GM12878 (cell line): ENCODE results near the gene COA5. TPM values are rescaled to one million over a fixed set of nuclear protein-coding genes. Genes with fewer than 3 reads are reported as not detected.
A peak's percentile ranks its signal among the peaks of the same experiment; 100 is the strongest.

Experiments
- ATAC-seq: fragments of 200-7000 bp; cut with Tn5 transposase; 3 replicates; pipeline ENCODE4 v1.9.1; 2020; ENCODE audit warnings: mild to moderate bottlenecking, moderate library complexity
- BruUV-seq: library from RNA; stranded (reverse); fragments of 400-500 nt; replicated peaks from 2 replicates; lab custom pipeline; 2021; lab: Mats Ljungman, UMichigan
- CTCF ChIA-PET: fragments of 300-600 bp; sonication (Branson Sonifier 250); formaldehyde crosslinking; extraction: SDS; loops from one replicate; lab custom pipeline; 2021; ENCODE audit warnings: inconsistent platforms; lab: Yijun Ruan, JAX
- POLR2A ChIA-PET: fragments of 350-600 bp; formaldehyde crosslinking; extraction: SDS; loops from one replicate; lab custom pipeline; 2021; ENCODE audit warnings: inconsistent platforms; lab: Charles Lee
- RAD21 ChIA-PET: fragments of 300-600 bp; sonication (Branson Sonifier 250); formaldehyde crosslinking; loops from one replicate; lab custom pipeline; 2023; ENCODE audit warnings: antibody characterized with exemption; ENCODE audit not compliant: unreplicated experiment; lab: Charles Lee
- SMC1A ChIA-PET: fragments of 300-600 bp; sonication (Branson Sonifier 250); formaldehyde crosslinking; loops from one replicate; lab custom pipeline; 2023; ENCODE audit not compliant: unreplicated experiment, uncharacterized antibody; lab: Charles Lee
- DNase-seq: peaks from one replicate; pipeline ENCODE4 v3.0.0-alpha.2; 2011; ENCODE audit warnings: low read depth, low spot score
- FAIRE-seq: peaks from 3 replicates; lab custom pipeline; 2011; peaks lifted over from hg19 to GRCh38; lab: Jason Lieb, UNC
- H2AFZ ChIP-seq: 2 replicates; pipeline ENCODE4 v1.6.0; 2011; ENCODE audit warnings: low read depth, low read length, control low read depth; ENCODE audit not compliant: control insufficient read depth
- H3K27ac ChIP-seq: 2 replicates; pipeline ENCODE4 v1.5.1; 2011; ENCODE audit warnings: control low read depth; ENCODE audit not compliant: control insufficient read depth, insufficient read depth
- H3K27me3 ChIP-seq, 2 experiments: replicated peaks in 1 of 2; 2 replicates each; pipeline versions ENCODE4 v1.6.0 to v1.6.1; 2011; ENCODE audit warnings: low read length in 1 of 2; ENCODE audit not compliant: control insufficient read depth in 2 of 2, insufficient read depth in 2 of 2
- H3K36me3 ChIP-seq, 2 experiments: 2 replicates each; pipeline ENCODE4 v1.5.1; 2011; ENCODE audit warnings: low read length in 1 of 2; ENCODE audit not compliant: control insufficient read depth in 2 of 2, insufficient read depth in 2 of 2
- H3K4me1 ChIP-seq: 2 replicates; pipeline ENCODE4 v1.6.1; 2011; ENCODE audit warnings: mild to moderate bottlenecking, low read length, moderate library complexity, mixed read lengths; ENCODE audit not compliant: control insufficient read depth, insufficient read depth
- H3K4me2 ChIP-seq: 2 replicates; pipeline ENCODE4 v1.6.0; 2011; ENCODE audit warnings: control low read depth; ENCODE audit not compliant: control insufficient read depth, insufficient read depth
- H3K4me3 ChIP-seq: fragments of 200-600 bp; sonication (generic); 2 replicates; pipeline ENCODE4 v1.5.1; 2016
- H3K79me2 ChIP-seq: 2 replicates; pipeline ENCODE4 v1.6.0; 2011; ENCODE audit warnings: low read length; ENCODE audit not compliant: control insufficient read depth, insufficient read depth
- H3K9ac ChIP-seq: 2 replicates; pipeline ENCODE4 v1.8.0; 2011; ENCODE audit warnings: low read length, control low read depth, mixed read lengths; ENCODE audit not compliant: control insufficient read depth, insufficient read depth
- H3K9me3 ChIP-seq: replicated peaks from 3 replicates; pipeline ENCODE4 v1.5.1; 2011; ENCODE audit warnings: mild to moderate bottlenecking, low read length; ENCODE audit not compliant: control insufficient read depth, insufficient read depth
- H4K20me1 ChIP-seq: 2 replicates; pipeline ENCODE4 v1.6.0; 2011; ENCODE audit not compliant: control insufficient read depth, insufficient read depth
- ATF7 ChIP-seq: fragments of 450-650 bp; IDR thresholded peaks from 2 replicates; pipeline ENCODE4 v1.6.1; 2016; ENCODE audit warnings: low read depth, mild to moderate bottlenecking
- CBX5 ChIP-seq: sonication (generic); IDR thresholded peaks from 2 replicates; pipeline ENCODE4 v1.6.1; 2016; ENCODE audit warnings: low read depth, moderate library complexity, mild to moderate bottlenecking, inconsistent platforms
- CEBPZ ChIP-seq: fragments of 150-350 bp; IDR thresholded peaks from 2 replicates; pipeline ENCODE4 v1.6.1; 2016; ENCODE audit warnings: low read depth, low read length
- CTCF ChIP-seq, 3 experiments: IDR thresholded peaks in 2 of 3; conservative IDR thresholded peaks in 1 of 3; 2 replicates each; pipeline ENCODE4 v1.5.1; 2011; ENCODE audit warnings: low read depth in 3 of 3, low read length in 3 of 3, mild to moderate bottlenecking in 3 of 3, control low read depth in 2 of 3, moderate library complexity in 2 of 3, inconsistent platforms in 1 of 3, mixed read lengths in 1 of 3; ENCODE audit not compliant: control insufficient read depth in 2 of 3, insufficient read depth in 1 of 3; ENCODE audit errors: extremely low read depth in 1 of 3
- ETV6 ChIP-seq, 2 experiments: fragments of 450-650 bp in 1 of 2; IDR thresholded peaks in 1 of 2; conservative IDR thresholded peaks in 1 of 2; 2 replicates each; pipeline ENCODE4 v1.6.1; 2014; ENCODE audit warnings: antibody characterized with exemption in 1 of 2, borderline replicate concordance in 1 of 2, low read depth in 1 of 2, mild to moderate bottlenecking in 1 of 2, moderate library complexity in 1 of 2
- FOS ChIP-seq: IDR thresholded peaks from 3 replicates; pipeline ENCODE4 v1.6.1; 2011; ENCODE audit warnings: borderline replicate concordance; ENCODE audit not compliant: insufficient read length; ENCODE audit errors: extremely low read depth
- RAD21 ChIP-seq: IDR thresholded peaks from 2 replicates; pipeline ENCODE4 v1.6.1; 2011; ENCODE audit warnings: mild to moderate bottlenecking, low read depth, low read length, moderate library complexity; ENCODE audit not compliant: insufficient read depth
- RELB ChIP-seq: fragments of 450-650 bp; IDR thresholded peaks from 2 replicates; pipeline ENCODE4 v1.6.1; 2017; ENCODE audit warnings: low read depth, mild to moderate bottlenecking, moderate library complexity
- SIN3A ChIP-seq: IDR thresholded peaks from 2 replicates; pipeline ENCODE4 v1.6.1; 2012; ENCODE audit warnings: low read depth, low read length, improper control_type of control experiment
- SMC3 ChIP-seq: IDR thresholded peaks from 2 replicates; pipeline ENCODE4 v1.6.1; 2011; ENCODE audit warnings: low read length, improper control_type of control experiment, borderline replicate concordance
- YY1 ChIP-seq: IDR thresholded peaks from 2 replicates; pipeline ENCODE4 v1.6.1; 2011; ENCODE audit warnings: low read depth, mild to moderate bottlenecking, low read length
- WGBS: methylation state at CpG from one replicate; pipeline ENCODE4 v1.1.6; 2016; ENCODE audit warnings: low lambda C conversion rate; ENCODE audit not compliant: insufficient replicate concordance, insufficient coverage; ENCODE audit errors: missing lambda C conversion rate; 5-methylcytosine and 5-hydroxymethylcytosine counted together
- in situ Hi-C: fragments of 300-500 bp; cut with MboI; formaldehyde crosslinking; loops from 9 replicates; pipeline ENCODE4 v1.14.3; 2018; ENCODE audit warnings: mixed read lengths
- intact Hi-C: fragments of 100-400 bp; cut with micrococcal nuclease; formaldehyde crosslinking; loops from one replicate; pipeline ENCODE4 v1.14.2; 2022; ENCODE audit not compliant: unreplicated experiment
- polyA plus RNA-seq, 11 experiments: library from polyadenylated mRNA; depleted of rRNA in 4 of 11; unstranded in 6 of 11; stranded (reverse) in 5 of 11; fragments of >200 nt; fragmentation: Nextera tagmentation in 4 of 11; fragmentation: Illumina TruSeq in 1 of 11; extraction: Ambion mirVana in 4 of 11; extraction: Trizol in 1 of 11; gene quantifications; 1 replicate in 1 of 11; 2 replicates in 10 of 11; pipeline versions ENCODE4 v1.2.1 to v1.2.3, GENCODE V29; 2011 to 2016; ENCODE audit warnings: inconsistent platforms in 2 of 11, missing spikeins in 2 of 11, low read depth in 1 of 11
- total RNA-seq, 4 experiments: library from RNA; depleted of rRNA in 3 of 4; stranded (reverse); fragments of >200 nt in 3 of 4; fragmentation: Illumina TruSeq in 1 of 4; extraction: Trizol in 1 of 4; gene quantifications; 2 replicates each; pipeline versions ENCODE4 v1.2.1 to v1.2.3, GENCODE V29; 2013 to 2021

COA5 gene
- total and polyA plus RNA-seq, 10 of the 15 experiments (the other 5 are each of a cell fraction or from before 2014, with no cell fraction given) = 20.7 to 63.3 (median 37.9) TPM

- Histone ChIP-seq H3K9me3 (no peaks in the 10 kb centered on the region), H3K4me3 (no peak overlapping the region), H3K9ac (no peak overlapping the region), H3K4me1 (no peaks in the 10 kb centered on the region), H3K79me2 (no peaks in the 10 kb centered on the region), H3K36me3 (peaks cover 58 to 71% of the 10 kb centered on the region in 2 experiments), H3K27me3 (no peaks in the 10 kb centered on the region), H3K27ac (no peak overlapping the region), H3K4me2 (no peak overlapping the region), H2AFZ (no peak overlapping the region), H4K20me1 (no peaks in the 10 kb centered on the region)
- ChIA-PET RAD21 (interaction anchor here (0.7 to 1.5 kb wide), 3 partner anchors 81 to 268 kb away, joined by 3 to 4 read pairs (median 4); no protein-coding TSS in a partner anchor), CTCF (interaction anchor here (0.6 to 2.1 kb wide), 22 partner anchors 8 to 497 kb away, joined by 3 to 24 read pairs (median 4); no protein-coding TSS in a partner anchor), POLR2A (no interaction called here), SMC1A (interaction anchor here (1.2 to 1.7 kb wide), 2 partner anchors 12 to 94 kb away, joined by 3 to 5 read pairs; no protein-coding TSS in a partner anchor)
- peak; percentile 97 for ATAC-seq
- in situ Hi-C loops = no loop called here
- intact Hi-C loops = loop anchor here (1.0 kb wide), 1 partner anchor 268 kb away; no protein-coding TSS in a partner anchor
- DNase-seq = no peak
- no TSS peak for BruUV-seq
- no peak for FAIRE-seq
- WGBS = 45% methylated on average over 19 of the region's 19 CpGs
- TF ChIP-seq RAD21 = peak; percentile 55
- peak; percentile 83 to 96 (median 94) for TF ChIP-seq CTCF (IDR thresholded peaks at IDR 0.05 in 2 of 3, conservative IDR thresholded peaks at IDR 0.05 in 1 of 3; ENCODE audit: control insufficient read depth in 2 of 3, extremely low read depth in 1 of 3, insufficient read depth in 1 of 3, low read depth in 3 of 3, low read length in 3 of 3)
- TF ChIP-seq SMC3 = peak; percentile 67
- TF ChIP-seq ETV6 (conservative IDR thresholded peaks at IDR 0.05 in 1 of 2, IDR thresholded peaks at IDR 0.05 in 1 of 2; ENCODE audit: borderline replicate concordance in 1 of 2, low read depth in 1 of 2) = no peak
- TF ChIP-seq CBX5 = no peak
- TF ChIP-seq CEBPZ = no peak
- TF ChIP-seq ATF7 = no peak
- peak; percentile 31; the same call in 1 of the 2 replicates for TF ChIP-seq RELB
- no peak for TF ChIP-seq FOS
- 0 out of 2 replicates have a peak, but pooled peaks have one; percentile 20 for TF ChIP-seq YY1
- no peak for TF ChIP-seq SIN3A
Measured at GRCh38 chr2:98569197-98569793, 39.0 kb downstream of the COA5 start.
